Activated CD4-positive, alpha-beta T cell treated with anti-CD3 and anti-CD28 coated beads, Interleukin-2, amount 50 U/mL, for 24 hours (primary cell): ENCODE data around the gene NOL4L.
"Not testable (repeated sequence)": the region's sequence is repeated elsewhere in the genome, so short reads cannot be mapped to it uniquely, and the experiment has no call there.

ENCODE experiments used
- DNase-seq, 2 donors: peaks; one replicate each; pipeline ENCODE4 v3.0.0-alpha.2; 2020; ENCODE audit warnings: low read depth in 1 of 2, low spot score in 1 of 2

Gene NOL4L

DNA sequence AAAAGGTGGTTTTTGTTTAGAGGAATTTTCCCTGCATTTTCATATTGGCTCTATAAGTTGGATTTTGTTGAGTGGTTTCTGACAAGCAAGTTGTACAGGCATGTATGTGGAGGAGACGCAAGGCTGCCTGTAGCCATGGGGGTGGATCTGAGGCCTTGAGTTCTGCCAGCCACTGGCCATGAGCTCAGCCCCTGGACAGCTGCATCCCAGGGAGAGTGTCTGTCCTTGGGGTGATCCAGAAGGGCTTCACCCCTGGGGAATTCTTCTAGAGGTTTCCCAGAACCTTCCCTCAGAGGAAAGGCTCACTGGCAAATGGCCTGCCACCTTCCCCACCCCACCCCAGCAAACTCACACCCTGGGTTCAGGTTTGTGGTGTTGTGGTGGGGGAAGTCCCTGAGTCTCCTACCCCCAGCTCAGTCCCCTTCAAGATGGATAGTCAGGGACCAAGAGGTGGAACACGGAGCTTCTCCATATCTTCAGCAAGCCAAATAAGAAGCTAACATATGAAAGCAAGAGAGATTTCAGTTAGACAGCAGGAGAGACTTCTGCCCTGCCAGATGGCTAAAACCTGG lies 11.6 kb upstream of the NOL4L start:
- DNase-seq: no peak

GRCh38 chr20:32595143-32595542 lies 10.0 kb upstream of the NOL4L start:
- no peak for DNase-seq

- not testable (repeated sequence) for DNase-seq
Observed at GRCh38 chr20:32594669-32595068, 9.5 kb upstream of the NOL4L start.

GRCh38 chr20:32594204-32594603 lies 9.1 kb upstream of the NOL4L start:
- no peak for DNase-seq

DNA sequence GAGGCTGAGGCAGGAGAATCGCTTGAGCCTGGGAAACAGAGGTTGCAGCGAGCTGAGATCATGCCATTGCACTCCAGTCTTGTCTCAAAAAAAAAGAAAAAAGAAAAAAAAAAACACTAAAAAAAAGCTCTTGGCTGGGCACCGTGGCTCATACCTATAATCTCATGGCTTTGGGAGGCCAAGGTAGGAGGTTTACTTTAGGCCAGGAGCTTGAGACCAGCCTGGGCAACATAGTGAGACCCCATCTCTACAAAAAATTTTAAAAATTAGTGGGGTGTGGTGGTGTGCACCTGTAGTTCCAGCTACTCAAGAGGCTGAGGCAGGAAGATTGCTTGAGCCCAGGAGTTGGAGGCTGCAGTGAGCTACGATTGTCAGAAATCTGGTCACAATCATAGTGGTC lies 7.5 kb upstream of the NOL4L start:
- not testable (repeated sequence) for DNase-seq

DNA sequence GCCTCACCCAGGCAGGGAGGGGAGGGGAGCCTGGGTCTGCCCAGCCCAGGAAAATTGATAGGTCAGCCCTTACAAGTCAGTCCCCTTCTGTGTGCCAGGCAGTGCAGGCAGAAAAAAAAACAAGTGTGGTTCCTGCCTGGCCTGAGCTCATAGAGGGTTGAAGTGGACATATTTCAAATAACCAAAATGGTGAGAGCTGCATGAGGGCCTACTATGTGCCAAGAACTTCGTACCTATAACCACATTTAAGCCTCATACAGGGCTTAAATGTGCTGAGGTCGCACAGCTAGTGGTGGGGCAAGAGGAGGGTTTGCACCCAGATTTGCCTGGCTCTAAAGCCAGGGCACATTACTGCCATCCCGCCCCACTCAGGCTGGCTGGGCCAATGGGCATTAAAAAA lies 6.9 kb upstream of the NOL4L start:
- DNase-seq: no peak

DNA sequence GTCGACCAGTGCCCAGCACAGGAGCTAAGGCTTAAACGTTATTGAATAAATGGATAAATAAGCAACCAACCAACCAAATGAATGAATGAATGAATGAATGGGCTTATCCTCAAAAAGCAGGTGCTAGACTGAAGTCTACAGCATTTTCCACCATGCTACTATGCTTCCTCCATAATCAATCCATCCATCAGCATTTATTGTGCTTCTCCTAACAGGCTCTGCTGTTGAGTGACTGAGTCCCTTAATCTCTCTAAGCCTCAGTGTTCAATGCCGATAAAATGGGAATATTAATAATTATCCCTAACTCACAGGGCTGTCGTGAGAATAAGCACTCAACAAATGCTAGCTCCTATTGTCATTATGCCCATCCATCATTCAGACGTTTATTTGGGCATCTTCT lies 4.6 kb upstream of the NOL4L start:
- no peak for DNase-seq

GRCh38 chr20:32589256-32589655 lies 4.1 kb upstream of the NOL4L start:
- no peak for DNase-seq

- no peak for DNase-seq
Observed at GRCh38 chr20:32588040-32588439, 2.9 kb upstream of the NOL4L start.

GRCh38 chr20:32586291-32586690 lies 1.2 kb upstream of the NOL4L start:
- DNase-seq: no peak

- DNase-seq: no peak
Observed at GRCh38 chr20:32585586-32586127, 524 bp upstream of the NOL4L start.

DNA sequence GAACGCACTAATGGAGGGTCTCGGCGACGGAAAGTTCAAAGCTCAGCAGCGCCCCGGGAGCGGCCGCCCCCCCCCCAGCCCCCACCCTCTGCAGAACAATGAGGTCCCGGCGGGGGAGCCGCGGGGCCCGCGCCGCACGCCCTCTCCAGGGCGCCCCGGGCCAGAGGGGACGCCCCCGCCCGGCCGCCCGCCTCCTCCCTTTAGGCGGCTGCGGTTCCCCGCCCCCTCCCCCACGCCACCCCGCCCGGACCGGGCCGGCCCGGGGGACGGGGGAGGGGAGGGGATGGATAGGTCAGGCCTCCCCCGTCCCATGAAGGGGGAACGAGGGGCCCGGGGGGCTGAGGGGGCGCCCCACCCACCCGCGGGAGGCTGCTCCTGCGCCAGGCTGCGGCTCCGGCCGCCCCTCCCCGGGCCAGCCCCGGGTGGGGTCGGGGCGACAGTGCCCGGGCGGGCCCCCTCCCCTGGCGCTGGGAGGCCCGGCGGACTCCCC lies 1.5 kb downstream of the NOL4L start:
- DNase-seq: no peak

DNA sequence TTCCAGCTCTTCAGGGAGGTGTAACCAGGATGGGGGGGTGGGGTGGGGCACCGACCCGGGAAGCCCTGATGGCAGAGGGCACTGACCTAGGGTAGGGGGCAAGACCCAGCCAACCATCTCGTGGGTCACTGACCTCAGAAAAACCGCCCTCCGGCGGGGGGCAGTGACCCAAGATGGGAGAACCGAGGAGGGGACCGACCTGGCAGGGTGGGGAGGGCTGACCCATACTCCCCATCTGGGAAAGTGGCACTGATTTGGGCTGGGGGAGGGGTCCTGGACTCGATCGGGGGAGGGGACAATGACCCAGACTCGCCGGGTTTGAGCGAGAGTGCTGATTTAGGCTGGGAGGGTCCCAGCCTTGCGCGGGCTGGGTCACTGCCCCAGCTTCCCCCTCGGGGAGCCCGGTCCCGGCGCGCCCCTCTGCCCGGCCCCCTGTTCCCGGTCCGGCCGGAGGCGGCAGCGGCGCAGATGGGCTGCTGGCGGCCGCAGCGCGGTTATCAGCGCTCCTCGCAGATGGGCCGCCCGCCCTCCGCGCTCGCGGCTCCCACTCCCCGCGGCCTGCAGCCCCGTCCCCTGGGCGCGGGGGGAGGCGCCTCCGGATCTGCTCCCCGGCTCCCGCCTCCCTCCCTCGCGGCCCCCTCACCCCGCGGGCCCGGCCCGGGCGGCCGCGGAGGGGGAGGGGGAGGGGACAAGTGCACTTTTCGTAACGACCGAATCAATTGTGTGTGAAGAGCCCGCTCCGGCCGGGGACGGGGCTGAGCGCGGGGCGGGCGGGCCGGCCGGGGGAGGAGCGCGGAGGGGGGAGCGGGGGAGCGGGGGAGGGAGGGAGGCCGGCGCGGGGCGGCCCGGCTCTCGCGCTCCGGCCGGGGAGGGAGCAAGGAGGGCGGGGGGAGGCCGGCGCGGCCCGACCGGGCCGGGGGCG lies 2.2 kb downstream of the NOL4L start:
- DNase-seq: no peak

DNA sequence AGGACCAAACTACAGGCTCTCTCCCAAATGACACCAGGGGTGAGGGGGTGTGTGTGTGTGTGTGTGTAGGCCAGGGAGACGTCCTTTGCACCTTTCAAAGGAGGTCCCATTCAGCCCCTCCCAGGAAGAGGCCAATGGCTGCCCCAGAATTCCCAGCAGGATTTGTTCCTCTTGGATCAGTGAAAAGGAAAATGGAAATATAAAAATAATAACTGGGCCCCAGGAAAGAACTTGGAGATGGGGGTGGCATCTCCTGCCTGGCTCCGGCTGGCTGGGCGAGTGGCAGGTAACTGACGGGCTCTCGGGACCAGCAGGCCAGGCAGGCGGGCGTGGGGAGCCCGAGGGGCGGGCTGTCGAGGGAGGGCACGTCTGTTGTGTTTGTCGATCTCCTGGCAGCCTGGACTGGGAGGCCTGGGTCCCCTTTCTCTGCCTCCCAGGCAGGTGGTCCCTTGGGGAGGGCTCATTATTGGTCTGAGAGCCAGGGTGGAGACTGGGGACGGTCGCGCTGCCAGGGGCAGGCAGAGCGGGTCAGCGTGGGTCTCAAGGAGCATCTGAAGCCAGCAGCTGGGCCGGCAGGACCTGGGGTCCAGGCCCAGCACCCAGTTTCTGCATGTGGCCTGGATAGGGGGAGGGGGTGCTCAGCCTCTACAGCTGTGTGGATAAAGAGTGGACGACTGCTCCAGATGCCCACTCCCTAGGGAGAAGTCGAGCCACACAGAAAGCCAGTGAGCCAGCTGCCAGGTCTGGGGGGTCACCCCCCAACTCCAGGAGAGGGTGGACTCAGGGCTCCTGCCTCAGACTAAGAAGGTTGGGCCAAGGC lies 3.1 kb downstream of the NOL4L start:
- DNase-seq: no peak

- no peak for DNase-seq
Observed at GRCh38 chr20:32580970-32581838, 3.9 kb downstream of the NOL4L start.

DNA sequence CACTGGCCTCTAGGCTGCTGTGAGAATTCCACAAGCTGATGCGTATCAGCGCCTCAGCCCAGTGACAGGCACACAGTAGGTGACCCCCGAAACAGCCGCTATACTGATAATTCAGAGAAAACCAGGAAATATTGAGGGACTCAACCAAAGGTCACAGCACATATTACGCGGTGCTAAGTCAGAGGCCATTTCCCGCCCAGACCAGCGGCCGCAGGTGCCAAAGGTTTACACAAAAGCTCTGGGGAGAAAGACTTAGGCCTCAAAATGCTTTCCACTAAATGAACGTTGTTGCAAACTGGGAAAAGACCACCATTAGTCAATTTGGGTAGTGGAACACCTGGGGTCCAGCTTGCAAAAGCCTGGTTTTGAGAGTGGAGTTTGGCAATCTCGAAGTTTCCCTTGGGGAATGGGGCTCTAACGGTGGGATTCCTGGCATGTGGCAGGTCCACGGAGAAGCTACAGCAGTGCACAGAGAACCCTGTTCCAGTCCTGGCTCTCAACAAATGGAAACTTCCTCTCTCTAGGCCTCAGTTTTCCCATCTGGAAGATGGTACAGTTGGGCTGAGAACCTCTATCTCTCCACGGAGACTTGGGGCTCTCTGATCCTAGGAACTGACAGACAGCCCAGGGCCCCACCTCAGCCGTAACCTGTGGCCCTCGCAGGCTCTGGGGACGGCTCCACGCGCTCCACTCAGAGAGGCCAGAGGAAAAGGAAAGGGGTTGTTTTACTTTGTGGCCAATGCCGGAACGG lies 4.7 kb downstream of the NOL4L start:
- no peak for DNase-seq

GRCh38 chr20:32578840-32579390 lies 6.2 kb downstream of the NOL4L start:
- no peak for DNase-seq

- not testable (repeated sequence) for DNase-seq
Observed at GRCh38 chr20:32578062-32578461, 7.1 kb downstream of the NOL4L start.

DNA sequence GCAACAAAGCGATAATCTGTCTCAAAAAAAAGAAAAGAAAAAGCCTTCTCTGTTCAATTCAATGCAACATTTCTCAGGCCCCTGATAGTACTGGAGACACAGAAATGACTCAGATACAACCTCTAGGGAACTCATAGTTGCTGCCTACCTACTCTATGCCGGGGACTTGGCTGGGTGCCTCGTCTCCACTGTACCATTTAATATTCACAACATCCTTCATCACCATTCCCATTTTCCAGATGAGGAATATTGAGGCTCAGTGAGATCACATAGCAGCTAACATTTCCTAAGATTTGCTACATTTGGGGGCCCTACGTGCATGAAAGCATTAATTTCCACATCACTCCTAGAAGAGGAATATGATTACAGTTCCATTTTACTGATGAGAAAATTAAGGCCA lies 7.5 kb downstream of the NOL4L start:
- DNase-seq: no peak
